Ishikawa (cell line): ENCODE results near the gene ZCCHC10.

ENCODE experiments used
- CEBPB ChIP-seq: IDR thresholded peaks from 2 replicates; pipeline ENCODE4 v1.6.1; 2012
- CREB1 ChIP-seq: IDR thresholded peaks from 2 replicates; pipeline ENCODE4 v1.6.1; 2012; ENCODE audit warnings: low read depth
- EGR1 ChIP-seq: IDR thresholded peaks from 2 replicates; pipeline ENCODE4 v1.6.1; 2012
- EP300 ChIP-seq: IDR thresholded peaks from 2 replicates; pipeline ENCODE4 v1.6.1; 2012; ENCODE audit warnings: borderline replicate concordance
- FOXM1 ChIP-seq: IDR thresholded peaks from 2 replicates; pipeline ENCODE4 v1.6.1; 2012; ENCODE audit warnings: low read depth, borderline replicate concordance
- NFIC ChIP-seq: IDR thresholded peaks from 2 replicates; pipeline ENCODE4 v1.6.1; 2012
- RAD21 ChIP-seq: IDR thresholded peaks from 2 replicates; pipeline ENCODE4 v1.6.1; 2012; ENCODE audit warnings: low read depth
- TAF1 ChIP-seq: IDR thresholded peaks from 2 replicates; pipeline ENCODE4 v1.6.1; 2012; ENCODE audit warnings: low read depth, mild to moderate bottlenecking
- TCF12 ChIP-seq: IDR thresholded peaks from 2 replicates; pipeline ENCODE4 v1.6.1; 2012; ENCODE audit warnings: low read depth
- TEAD4 ChIP-seq: IDR thresholded peaks from 2 replicates; pipeline ENCODE4 v1.6.1; 2012
- YY1 ChIP-seq: IDR thresholded peaks from 2 replicates; pipeline ENCODE4 v1.6.1; 2012; ENCODE audit warnings: low read depth
- ZBTB7A ChIP-seq: IDR thresholded peaks from 2 replicates; pipeline ENCODE4 v1.6.1; 2012; ENCODE audit warnings: low read depth
- TF ChIP-seq, protein P1 (sequence below): IDR thresholded peaks from 2 replicates; pipeline ENCODE4 v1.6.1; 2012
- TF ChIP-seq, protein P2 (sequence below): IDR thresholded peaks from 2 replicates; pipeline ENCODE4 v1.6.1; 2012
- TF ChIP-seq, protein P3 (sequence below): IDR thresholded peaks from 2 replicates; pipeline ENCODE4 v1.6.1; 2012; ENCODE audit warnings: low read depth, mild to moderate bottlenecking

ZCCHC10 gene

DNA sequence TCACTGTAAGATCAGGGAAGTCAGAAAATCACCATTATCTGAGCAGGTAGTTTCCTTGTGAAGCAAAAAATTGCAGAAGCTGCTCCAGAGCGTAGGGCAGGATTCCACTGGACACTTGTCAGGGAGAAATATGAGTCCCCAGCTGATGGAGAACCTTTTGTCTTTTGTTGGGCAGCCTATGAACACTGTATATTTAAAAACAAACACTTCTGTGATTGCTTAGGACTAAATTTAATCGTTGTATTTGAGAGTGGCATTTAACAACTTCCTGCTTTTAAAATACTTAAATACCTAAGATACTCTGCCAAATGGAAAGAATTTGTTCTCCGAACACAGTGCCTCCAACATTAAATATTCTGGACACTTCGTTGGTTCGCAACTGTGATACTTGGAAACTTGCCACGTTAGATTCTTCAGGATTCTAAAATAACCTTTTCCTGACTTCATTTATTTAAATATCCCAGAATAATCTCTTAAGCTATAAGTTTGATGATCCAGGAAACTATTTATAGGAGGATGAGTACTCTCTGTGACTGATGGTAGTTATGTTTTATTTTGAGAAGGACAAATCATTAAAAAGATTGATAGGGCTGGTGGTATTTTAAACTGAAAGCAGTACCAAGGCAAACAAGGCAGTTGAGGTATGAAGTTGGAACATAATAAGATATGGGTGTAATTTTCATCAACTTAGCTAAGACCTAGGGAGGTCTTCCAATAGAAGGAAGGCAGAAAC is 22.8 kb upstream of the ZCCHC10 start:
- TF ChIP-seq EGR1 (no peak), FOXM1 (no peak), EP300 (no peak), TAF1 (no peak), CREB1 (no peak), NFIC (no peak), RAD21 (no peak), ZBTB7A (no peak), TCF12 (no peak)
- TF ChIP-seq, protein P1, sequence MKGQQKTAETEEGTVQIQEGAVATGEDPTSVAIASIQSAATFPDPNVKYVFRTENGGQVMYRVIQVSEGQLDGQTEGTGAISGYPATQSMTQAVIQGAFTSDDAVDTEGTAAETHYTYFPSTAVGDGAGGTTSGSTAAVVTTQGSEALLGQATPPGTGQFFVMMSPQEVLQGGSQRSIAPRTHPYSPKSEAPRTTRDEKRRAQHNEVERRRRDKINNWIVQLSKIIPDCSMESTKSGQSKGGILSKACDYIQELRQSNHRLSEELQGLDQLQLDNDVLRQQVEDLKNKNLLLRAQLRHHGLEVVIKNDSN = no peak
- TF ChIP-seq, protein P2, sequence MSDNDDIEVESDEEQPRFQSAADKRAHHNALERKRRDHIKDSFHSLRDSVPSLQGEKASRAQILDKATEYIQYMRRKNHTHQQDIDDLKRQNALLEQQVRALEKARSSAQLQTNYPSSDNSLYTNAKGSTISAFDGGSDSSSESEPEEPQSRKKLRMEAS = no peak

DNA sequence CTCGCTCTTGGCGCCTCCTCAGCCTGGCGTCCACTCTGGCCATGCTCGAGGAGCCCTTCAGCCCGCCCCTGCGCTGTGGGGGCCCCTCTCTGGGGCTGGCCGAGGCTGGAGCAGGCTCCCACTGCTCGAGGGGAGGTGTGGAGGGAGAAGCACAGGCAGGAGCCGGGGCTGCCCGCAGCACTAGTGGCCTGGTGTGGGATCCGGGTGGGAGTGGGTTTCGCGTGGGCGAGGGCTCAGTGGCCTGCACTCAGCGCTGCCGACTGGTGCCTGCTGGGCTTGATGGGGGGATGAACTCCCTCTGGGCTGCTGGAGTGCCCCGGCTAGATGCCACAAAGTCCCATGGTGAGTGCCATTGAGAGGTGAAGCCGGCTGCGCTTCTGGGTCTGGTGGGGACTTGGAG is 21.1 kb upstream of the ZCCHC10 start:
- TF ChIP-seq RAD21 = no peak
- TF ChIP-seq YY1 = no peak
- TF ChIP-seq, protein P1 = no peak
- no peak for TF ChIP-seq ZBTB7A
- no peak for TF ChIP-seq TEAD4
- TF ChIP-seq NFIC = no peak
- no peak for TF ChIP-seq EP300
- TF ChIP-seq, protein P2 = no peak
- no peak for TF ChIP-seq TCF12
- no peak for TF ChIP-seq TAF1
- TF ChIP-seq, protein P3, sequence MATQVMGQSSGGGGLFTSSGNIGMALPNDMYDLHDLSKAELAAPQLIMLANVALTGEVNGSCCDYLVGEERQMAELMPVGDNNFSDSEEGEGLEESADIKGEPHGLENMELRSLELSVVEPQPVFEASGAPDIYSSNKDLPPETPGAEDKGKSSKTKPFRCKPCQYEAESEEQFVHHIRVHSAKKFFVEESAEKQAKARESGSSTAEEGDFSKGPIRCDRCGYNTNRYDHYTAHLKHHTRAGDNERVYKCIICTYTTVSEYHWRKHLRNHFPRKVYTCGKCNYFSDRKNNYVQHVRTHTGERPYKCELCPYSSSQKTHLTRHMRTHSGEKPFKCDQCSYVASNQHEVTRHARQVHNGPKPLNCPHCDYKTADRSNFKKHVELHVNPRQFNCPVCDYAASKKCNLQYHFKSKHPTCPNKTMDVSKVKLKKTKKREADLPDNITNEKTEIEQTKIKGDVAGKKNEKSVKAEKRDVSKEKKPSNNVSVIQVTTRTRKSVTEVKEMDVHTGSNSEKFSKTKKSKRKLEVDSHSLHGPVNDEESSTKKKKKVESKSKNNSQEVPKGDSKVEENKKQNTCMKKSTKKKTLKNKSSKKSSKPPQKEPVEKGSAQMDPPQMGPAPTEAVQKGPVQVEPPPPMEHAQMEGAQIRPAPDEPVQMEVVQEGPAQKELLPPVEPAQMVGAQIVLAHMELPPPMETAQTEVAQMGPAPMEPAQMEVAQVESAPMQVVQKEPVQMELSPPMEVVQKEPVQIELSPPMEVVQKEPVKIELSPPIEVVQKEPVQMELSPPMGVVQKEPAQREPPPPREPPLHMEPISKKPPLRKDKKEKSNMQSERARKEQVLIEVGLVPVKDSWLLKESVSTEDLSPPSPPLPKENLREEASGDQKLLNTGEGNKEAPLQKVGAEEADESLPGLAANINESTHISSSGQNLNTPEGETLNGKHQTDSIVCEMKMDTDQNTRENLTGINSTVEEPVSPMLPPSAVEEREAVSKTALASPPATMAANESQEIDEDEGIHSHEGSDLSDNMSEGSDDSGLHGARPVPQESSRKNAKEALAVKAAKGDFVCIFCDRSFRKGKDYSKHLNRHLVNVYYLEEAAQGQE = no peak

DNA sequence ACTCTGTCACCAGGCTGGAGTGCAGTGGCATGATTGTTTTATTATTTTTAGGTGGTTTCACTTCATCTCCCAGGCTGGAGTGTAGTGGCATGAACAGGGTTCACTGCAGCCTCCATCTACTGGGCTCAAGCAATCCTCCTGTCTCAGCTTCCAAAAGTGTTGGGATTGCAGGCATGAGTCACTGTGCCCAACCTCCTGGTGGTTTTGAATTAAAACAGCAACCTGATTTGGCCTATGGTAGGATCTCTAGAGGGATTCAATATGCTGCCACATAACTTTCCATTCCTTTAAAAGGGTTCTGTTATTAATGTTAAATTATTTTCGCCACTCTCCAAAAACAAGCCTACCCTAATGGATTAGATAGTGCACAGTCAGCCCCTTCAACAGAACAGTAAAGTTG is 15.6 kb upstream of the ZCCHC10 start:
- TF ChIP-seq YY1 (no peak), ZBTB7A (no peak), EGR1 (no peak), NFIC (no peak), CREB1 (no peak)

GRCh38 chr5:133041157-133041784 is 14.9 kb upstream of the ZCCHC10 start:
- TF ChIP-seq TAF1 (no peak), EGR1 (no peak), TCF12 (no peak)

DNA sequence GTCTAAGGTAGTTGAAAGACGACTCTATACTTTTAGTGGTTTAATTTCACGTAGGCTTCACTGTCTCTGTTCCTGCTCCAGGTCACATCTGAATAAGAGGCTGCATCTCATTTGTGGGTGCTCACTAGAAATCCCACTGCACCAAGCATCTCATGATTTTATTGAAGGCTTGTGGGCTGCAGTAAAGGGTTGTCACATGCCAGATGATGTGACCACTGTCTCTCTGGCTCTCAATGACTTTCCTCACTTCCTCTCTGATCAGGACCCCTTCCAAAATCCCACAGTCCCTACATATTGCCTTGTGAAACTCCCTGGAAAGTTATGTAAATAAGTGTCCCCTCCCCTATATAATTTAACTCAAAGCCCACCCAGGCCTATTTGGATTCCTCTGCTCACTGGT is 8.9 kb upstream of the ZCCHC10 start:
- TF ChIP-seq EGR1 (no peak), ZBTB7A (no peak), EP300 (no peak), RAD21 (no peak), CEBPB (no peak), NFIC (no peak), CREB1 (no peak)
- TF ChIP-seq, protein P3 = no peak

- TF ChIP-seq TEAD4 = no peak
- TF ChIP-seq, protein P1 = no peak
- TF ChIP-seq YY1 = no peak
- TF ChIP-seq ZBTB7A = no peak
- no peak for TF ChIP-seq CREB1
- TF ChIP-seq EGR1 = no peak
- TF ChIP-seq, protein P2 = no peak
- TF ChIP-seq RAD21 = no peak
- TF ChIP-seq TCF12 = no peak
- no peak for TF ChIP-seq TAF1
- TF ChIP-seq, protein P3 = no peak
- TF ChIP-seq EP300 = no peak
- no peak for TF ChIP-seq NFIC
- no peak for TF ChIP-seq FOXM1
- no peak for TF ChIP-seq CEBPB
Observed at GRCh38 chr5:133034064-133034463, 7.7 kb upstream of the ZCCHC10 start.
